MM.1S (cell line): Measurements from ENCODE around the gene HCST.

Source experiments
- DNase-seq: peaks from one replicate; pipeline ENCODE4 v3.0.0-alpha.2; 2015
- H2AFZ ChIP-seq: fragments of 300-600 bp; sonication (generic); 2 replicates; pipeline ENCODE4 v1.6.0; 2016; ENCODE audit warnings: antibody characterized with exemption, low read length
- H3F3A ChIP-seq: fragments of 300-600 bp; sonication (generic); 2 replicates; pipeline ENCODE4 v1.6.1; 2016; ENCODE audit warnings: mild to moderate bottlenecking, antibody characterized with exemption, low read length, moderate library complexity, mixed read lengths; ENCODE audit not compliant: insufficient read depth
- H3K27ac ChIP-seq: fragments of 300-600 bp; sonication (generic); 2 replicates; pipeline ENCODE4 v1.5.1; 2016; ENCODE audit warnings: mild to moderate bottlenecking, low read length
- H3K27me3 ChIP-seq: fragments of 300-600 bp; sonication (generic); replicated peaks from 2 replicates; pipeline ENCODE4 v1.6.0; 2016; ENCODE audit warnings: low read length; ENCODE audit not compliant: insufficient read depth
- H3K36me3 ChIP-seq: fragments of 300-600 bp; sonication (generic); replicated peaks from 2 replicates; pipeline ENCODE4 v1.6.1; 2016; ENCODE audit warnings: mild to moderate bottlenecking, low read length, mixed read lengths; ENCODE audit not compliant: insufficient read depth
- H3K4me1 ChIP-seq: fragments of 300-600 bp; sonication (generic); 2 replicates; pipeline ENCODE4 v1.6.1; 2016; ENCODE audit warnings: low read length, mixed read lengths
- H3K4me2 ChIP-seq: fragments of 300-600 bp; sonication (generic); 2 replicates; pipeline ENCODE4 v1.6.0; 2016; ENCODE audit warnings: low read depth, low read length
- H3K4me3 ChIP-seq: fragments of 300-600 bp; sonication (generic); 2 replicates; pipeline ENCODE4 v1.5.1; 2016; ENCODE audit warnings: low read length, mixed read lengths
- H3K79me2 ChIP-seq: fragments of 300-600 bp; sonication (generic); 2 replicates; pipeline ENCODE4 v1.6.1; 2016; ENCODE audit warnings: mixed run types, low read length, mixed read lengths
- H3K9ac ChIP-seq: fragments of 300-600 bp; sonication (generic); 2 replicates; pipeline ENCODE4 v1.6.1; 2016; ENCODE audit warnings: low read length, mixed read lengths
- H3K9me2 ChIP-seq: fragments of 300-600 bp; sonication (generic); replicated peaks from 2 replicates; pipeline ENCODE4 v1.6.1; 2016; ENCODE audit warnings: mild to moderate bottlenecking, low read length, mixed read lengths; ENCODE audit not compliant: insufficient read depth
- H3K9me3 ChIP-seq: fragments of 300-600 bp; sonication (generic); replicated peaks from 2 replicates; pipeline ENCODE4 v1.6.1; 2016; ENCODE audit warnings: mild to moderate bottlenecking, low read length, mixed read lengths; ENCODE audit not compliant: insufficient read depth
- H4K20me1 ChIP-seq: fragments of 300-600 bp; sonication (generic); 2 replicates; pipeline ENCODE4 v1.6.1; 2016; ENCODE audit warnings: mild to moderate bottlenecking, low read length, moderate library complexity, mixed read lengths; ENCODE audit not compliant: insufficient read depth
- EZH2 ChIP-seq: fragments of 300-600 bp; sonication (generic); optimal IDR thresholded peaks from 2 replicates; pipeline ENCODE3; 2017; ENCODE audit warnings: low read depth, mild to moderate bottlenecking, antibody characterized with exemption, low read length, mixed read lengths
- EZH2phosphoT487 ChIP-seq: fragments of 300-600 bp; sonication (generic); IDR thresholded peaks from 2 replicates; pipeline ENCODE4 v1.6.1; 2018; ENCODE audit warnings: antibody characterized with exemption, low read length
- TF ChIP-seq, protein P1 (sequence below): fragments of 300-600 bp; sonication (generic); IDR thresholded peaks from 2 replicates; pipeline ENCODE4 v1.5.1; 2016; ENCODE audit warnings: antibody characterized with exemption, low read length, mixed read lengths

HCST gene

DNA sequence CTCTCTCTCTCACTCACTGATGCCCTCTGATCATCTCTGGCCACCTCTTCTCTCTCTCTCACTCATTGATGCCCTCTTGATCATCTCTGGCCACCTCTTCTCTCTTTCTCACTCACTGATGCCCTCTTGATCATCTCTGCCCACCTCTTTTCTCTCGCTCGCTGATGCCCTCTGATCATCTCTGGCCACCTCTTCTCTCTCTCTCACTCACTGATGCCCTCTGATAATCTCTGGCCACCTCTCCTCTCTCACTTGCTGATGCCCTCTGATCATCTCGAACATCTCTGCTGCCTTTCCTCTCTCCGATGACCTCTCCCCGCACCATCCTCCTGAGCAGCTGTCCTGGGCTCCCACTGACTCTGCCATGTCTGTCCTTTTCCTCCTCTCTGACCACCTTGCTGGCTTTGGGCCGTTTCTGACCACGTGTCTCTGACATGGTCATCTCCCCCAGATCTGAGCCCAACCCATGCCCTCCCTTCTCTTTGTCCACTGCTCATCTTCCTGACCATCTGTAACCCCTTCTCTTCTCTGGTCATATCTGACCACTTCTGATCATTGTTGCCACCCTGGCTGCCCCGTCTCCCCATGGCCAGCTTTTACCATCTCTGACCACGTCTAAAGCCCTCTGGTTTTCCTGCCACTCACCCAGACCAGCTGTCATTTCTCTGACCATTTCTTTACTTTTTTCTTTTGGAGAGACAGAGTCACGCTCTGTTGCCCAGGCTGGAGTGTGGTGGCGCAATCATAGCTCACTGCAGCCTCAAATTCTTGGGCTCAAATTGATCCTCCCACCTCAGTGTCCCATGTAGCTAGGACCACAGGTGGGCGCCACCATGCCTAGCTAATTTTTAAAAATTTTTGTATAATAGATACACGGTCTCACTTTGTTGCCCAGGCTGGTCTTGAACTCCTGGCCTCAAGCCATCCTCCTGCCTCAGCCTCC lies 36.2 kb downstream of the HCST start:
- Histone ChIP-seq H3K27ac (no peak overlapping the region), H3F3A (no peaks in the 10 kb centered on the region), H4K20me1 (no peaks in the 10 kb centered on the region), H3K4me3 (no peak overlapping the region), H3K9ac (no peak overlapping the region), H3K4me2 (peak overlapping the region; percentile 79; the same call in 1 of the 2 replicates), H3K4me1 (peaks cover 4% of the 10 kb centered on the region; the same call in 1 of the 2 replicates), H3K9me2 (no peaks in the 10 kb centered on the region), H3K9me3 (no peaks in the 10 kb centered on the region), H3K79me2 (no peaks in the 10 kb centered on the region), H2AFZ (no peak overlapping the region), H3K36me3 (no peaks in the 10 kb centered on the region), H3K27me3 (no peaks in the 10 kb centered on the region)
- TF ChIP-seq EZH2phosphoT487 (no peak), EZH2 (no peak)
- TF ChIP-seq, protein P1, sequence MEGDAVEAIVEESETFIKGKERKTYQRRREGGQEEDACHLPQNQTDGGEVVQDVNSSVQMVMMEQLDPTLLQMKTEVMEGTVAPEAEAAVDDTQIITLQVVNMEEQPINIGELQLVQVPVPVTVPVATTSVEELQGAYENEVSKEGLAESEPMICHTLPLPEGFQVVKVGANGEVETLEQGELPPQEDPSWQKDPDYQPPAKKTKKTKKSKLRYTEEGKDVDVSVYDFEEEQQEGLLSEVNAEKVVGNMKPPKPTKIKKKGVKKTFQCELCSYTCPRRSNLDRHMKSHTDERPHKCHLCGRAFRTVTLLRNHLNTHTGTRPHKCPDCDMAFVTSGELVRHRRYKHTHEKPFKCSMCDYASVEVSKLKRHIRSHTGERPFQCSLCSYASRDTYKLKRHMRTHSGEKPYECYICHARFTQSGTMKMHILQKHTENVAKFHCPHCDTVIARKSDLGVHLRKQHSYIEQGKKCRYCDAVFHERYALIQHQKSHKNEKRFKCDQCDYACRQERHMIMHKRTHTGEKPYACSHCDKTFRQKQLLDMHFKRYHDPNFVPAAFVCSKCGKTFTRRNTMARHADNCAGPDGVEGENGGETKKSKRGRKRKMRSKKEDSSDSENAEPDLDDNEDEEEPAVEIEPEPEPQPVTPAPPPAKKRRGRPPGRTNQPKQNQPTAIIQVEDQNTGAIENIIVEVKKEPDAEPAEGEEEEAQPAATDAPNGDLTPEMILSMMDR = no peak
- DNase-seq = no peak

DNA sequence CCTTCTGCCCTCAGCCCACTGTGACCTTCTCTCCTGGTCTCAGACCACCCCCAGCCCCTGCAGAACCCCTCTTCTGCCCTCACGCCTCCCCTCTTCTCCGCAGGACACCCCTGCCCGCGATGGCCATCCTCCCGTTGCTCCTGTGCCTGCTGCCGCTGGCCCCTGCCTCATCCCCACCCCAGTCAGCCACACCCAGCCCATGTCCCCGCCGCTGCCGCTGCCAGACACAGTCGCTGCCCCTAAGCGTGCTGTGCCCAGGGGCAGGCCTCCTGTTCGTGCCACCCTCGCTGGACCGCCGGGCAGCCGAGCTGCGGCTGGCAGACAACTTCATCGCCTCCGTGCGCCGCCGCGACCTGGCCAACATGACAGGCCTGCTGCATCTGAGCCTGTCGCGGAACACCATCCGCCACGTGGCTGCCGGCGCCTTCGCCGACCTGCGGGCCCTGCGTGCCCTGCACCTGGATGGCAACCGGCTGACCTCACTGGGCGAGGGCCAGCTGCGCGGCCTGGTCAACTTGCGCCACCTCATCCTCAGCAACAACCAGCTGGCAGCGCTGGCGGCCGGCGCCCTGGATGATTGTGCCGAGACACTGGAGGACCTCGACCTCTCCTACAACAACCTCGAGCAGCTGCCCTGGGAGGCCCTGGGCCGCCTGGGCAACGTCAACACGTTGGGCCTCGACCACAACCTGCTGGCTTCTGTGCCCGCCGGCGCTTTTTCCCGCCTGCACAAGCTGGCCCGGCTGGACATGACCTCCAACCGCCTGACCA lies 37.2 kb downstream of the HCST start:
- Histone ChIP-seq H4K20me1 (no peaks in the 10 kb centered on the region), H3K4me1 (peaks cover 4% of the 10 kb centered on the region; the same call in 1 of the 2 replicates), H3K9me3 (no peaks in the 10 kb centered on the region), H3K4me3 (no peak overlapping the region), H3K27ac (no peak overlapping the region), H3K9me2 (no peaks in the 10 kb centered on the region), H3F3A (no peaks in the 10 kb centered on the region), H3K79me2 (no peaks in the 10 kb centered on the region), H3K36me3 (no peaks in the 10 kb centered on the region), H3K4me2 (no peak overlapping the region), H2AFZ (no peak overlapping the region), H3K9ac (no peak overlapping the region), H3K27me3 (no peaks in the 10 kb centered on the region)
- TF ChIP-seq, protein P1 = no peak
- TF ChIP-seq EZH2 = no peak
- no peak for TF ChIP-seq EZH2phosphoT487
- DNase-seq = no peak

DNA sequence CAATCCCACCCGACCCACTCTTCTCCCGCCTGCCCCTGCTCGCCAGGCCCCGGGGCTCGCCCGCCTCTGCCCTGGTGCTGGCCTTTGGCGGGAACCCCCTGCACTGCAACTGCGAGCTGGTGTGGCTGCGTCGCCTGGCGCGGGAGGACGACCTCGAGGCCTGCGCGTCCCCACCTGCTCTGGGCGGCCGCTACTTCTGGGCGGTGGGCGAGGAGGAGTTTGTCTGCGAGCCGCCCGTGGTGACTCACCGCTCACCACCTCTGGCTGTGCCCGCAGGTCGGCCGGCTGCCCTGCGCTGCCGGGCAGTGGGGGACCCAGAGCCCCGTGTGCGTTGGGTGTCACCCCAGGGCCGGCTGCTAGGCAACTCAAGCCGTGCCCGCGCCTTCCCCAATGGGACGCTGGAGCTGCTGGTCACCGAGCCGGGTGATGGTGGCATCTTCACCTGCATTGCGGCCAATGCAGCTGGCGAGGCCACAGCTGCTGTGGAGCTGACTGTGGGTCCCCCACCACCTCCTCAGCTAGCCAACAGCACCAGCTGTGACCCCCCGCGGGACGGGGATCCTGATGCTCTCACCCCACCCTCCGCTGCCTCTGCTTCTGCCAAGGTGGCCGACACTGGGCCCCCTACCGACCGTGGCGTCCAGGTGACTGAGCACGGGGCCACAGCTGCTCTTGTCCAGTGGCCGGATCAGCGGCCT lies 37.9 kb downstream of the HCST start:
- no peaks in the 10 kb centered on the region for H3K9me3 ChIP-seq
- H3F3A ChIP-seq = no peaks in the 10 kb centered on the region
- H3K36me3 ChIP-seq = no peaks in the 10 kb centered on the region
- H2AFZ ChIP-seq = no peak overlapping the region
- H3K79me2 ChIP-seq = no peaks in the 10 kb centered on the region
- no peaks in the 10 kb centered on the region for H3K9me2 ChIP-seq
- peaks cover 4% of the 10 kb centered on the region; the same call in 1 of the 2 replicates for H3K4me1 ChIP-seq
- H3K4me2 ChIP-seq = no peak overlapping the region
- no peak overlapping the region for H3K4me3 ChIP-seq
- no peak overlapping the region for H3K27ac ChIP-seq
- no peak overlapping the region for H3K9ac ChIP-seq
- TF ChIP-seq EZH2 (no peak), EZH2phosphoT487 (no peak)
- TF ChIP-seq, protein P1 = no peak
- no peak for DNase-seq
- H3K27me3 ChIP-seq = no peaks in the 10 kb centered on the region
- H4K20me1 ChIP-seq = no peaks in the 10 kb centered on the region
